HEK293 (cell line): ENCODE measurements around the gene CYP2A13.

Source experiments
- CTCF ChIA-PET: fragments of 350-600 bp; formaldehyde crosslinking; extraction: SDS; loops from one replicate; lab custom pipeline; 2021; ENCODE audit warnings: antibody characterized with exemption; lab: Yijun Ruan, JAX
- POLR2A ChIA-PET: fragments of 300-600 bp; formaldehyde crosslinking; extraction: SDS; loops from one replicate; lab custom pipeline; 2020; ENCODE audit warnings: antibody characterized with exemption, inconsistent platforms; lab: Yijun Ruan, JAX
- H3K27ac ChIP-seq: fragments of 200-500 bp; sonication (Bioruptor generic); 2 replicates; pipeline ENCODE4 v1.5.1; 2014; ENCODE audit warnings: low read depth, low read length, control low read depth, inconsistent platforms; ENCODE audit errors: extremely low read depth
- H3K36me3 ChIP-seq, 2 experiments: fragments of 200-500 bp in 1 of 2; sonication (Bioruptor generic) in 1 of 2; 1 replicate in 1 of 2; 2 replicates in 1 of 2; pipeline ENCODE4 v1.5.1; 2014 to 2017; ENCODE audit warnings: inconsistent platforms in 2 of 2, low read length in 2 of 2; ENCODE audit not compliant: control insufficient read depth in 2 of 2, insufficient read depth in 1 of 2
- H3K4me1 ChIP-seq: fragments of 200-500 bp; sonication (Bioruptor generic); 2 replicates; pipeline ENCODE4 v1.5.1; 2014; ENCODE audit warnings: mild to moderate bottlenecking, low read length, inconsistent platforms; ENCODE audit not compliant: control insufficient read depth, insufficient read depth
- H3K4me3 ChIP-seq: 2 replicates; pipeline ENCODE4 v1.5.1; 2011; ENCODE audit warnings: low read depth, mild to moderate bottlenecking, control low read depth, low read length, moderate library complexity
- H3K9me3 ChIP-seq: fragments of 200-500 bp; sonication (Bioruptor generic); 2 replicates; pipeline ENCODE4 v1.5.1; 2014; ENCODE audit warnings: low read depth, low read length, inconsistent platforms; ENCODE audit not compliant: control insufficient read depth, insufficient read depth
- HOXA7 ChIP-seq: sonication (generic); formaldehyde crosslinking; IDR thresholded peaks from 2 replicates; pipeline ENCODE4 v1.8.1; 2022; ENCODE audit warnings: missing genetic modification reagents, borderline replicate concordance
- KLF9 ChIP-seq: fragments of 450-650 bp; formaldehyde crosslinking; IDR thresholded peaks from 2 replicates; pipeline ENCODE4 v1.5.1; 2016; ENCODE audit warnings: missing biosample characterization, missing genetic modification characterization, low read depth
- ZBTB1 ChIP-seq: fragments of 450-650 bp; formaldehyde crosslinking; IDR thresholded peaks from 2 replicates; pipeline ENCODE4 v1.5.1; 2016; ENCODE audit warnings: missing biosample characterization, missing genetic modification characterization
- ZNF121 ChIP-seq: fragments of 450-650 bp; formaldehyde crosslinking; IDR thresholded peaks from 2 replicates; pipeline ENCODE4 v1.5.1; 2016; ENCODE audit warnings: missing biosample characterization, missing genetic modification characterization
- ZNF248 ChIP-seq: fragments of 450-650 bp; formaldehyde crosslinking; IDR thresholded peaks from 2 replicates; pipeline ENCODE4 v1.5.1; 2017; ENCODE audit warnings: missing biosample characterization, missing genetic modification characterization
- TF ChIP-seq, protein P1 (sequence below): fragments of 450-650 bp; formaldehyde crosslinking; IDR thresholded peaks from 2 replicates; pipeline ENCODE4 v1.5.1; 2016; ENCODE audit warnings: missing biosample characterization, missing genetic modification characterization
- TF ChIP-seq, protein P2 (sequence below): fragments of 450-650 bp; formaldehyde crosslinking; IDR thresholded peaks from 2 replicates; pipeline ENCODE4 v1.5.1; 2016; ENCODE audit warnings: missing biosample characterization, missing genetic modification characterization
- TF ChIP-seq, protein P3 (sequence below): fragments of 450-650 bp; formaldehyde crosslinking; IDR thresholded peaks from 2 replicates; pipeline ENCODE4 v1.5.1; 2016; ENCODE audit warnings: missing biosample characterization, missing genetic modification characterization, borderline replicate concordance
- TF ChIP-seq, protein P4 (sequence below): fragments of 450-650 bp; formaldehyde crosslinking; IDR thresholded peaks from 2 replicates; pipeline ENCODE4 v1.5.1; 2016; ENCODE audit warnings: missing biosample characterization, missing genetic modification characterization
- TF ChIP-seq, protein P5 (sequence below): fragments of 450-650 bp; formaldehyde crosslinking; IDR thresholded peaks from 2 replicates; pipeline ENCODE4 v1.5.1; 2017; ENCODE audit warnings: missing biosample characterization, missing genetic modification characterization
- TF ChIP-seq, protein P6 (sequence below): fragments of 450-650 bp; formaldehyde crosslinking; IDR thresholded peaks from 2 replicates; pipeline ENCODE4 v1.5.1; 2016; ENCODE audit warnings: missing biosample characterization, missing genetic modification characterization

CYP2A13 gene

DNA sequence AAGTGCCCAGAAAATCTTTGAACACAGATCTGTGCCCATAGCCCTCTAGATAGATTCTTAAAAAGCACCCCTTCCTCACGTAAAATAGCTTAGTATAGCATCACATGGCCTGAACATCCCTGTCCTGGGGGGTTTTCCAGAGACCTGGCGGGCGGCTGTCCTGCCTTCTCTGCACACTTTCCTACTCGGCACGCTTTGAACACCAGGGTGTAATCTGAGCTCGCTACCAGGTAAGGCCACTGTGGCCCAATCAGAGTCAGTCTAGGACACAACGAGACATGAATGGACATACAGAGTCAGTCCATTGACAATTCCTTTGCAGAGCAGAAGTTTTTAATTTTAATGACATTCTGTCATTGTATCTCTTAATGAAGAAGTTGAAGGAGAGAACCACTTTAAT lies 8.1 kb downstream of the CYP2A13 start (continued):
- TF ChIP-seq, protein P1, sequence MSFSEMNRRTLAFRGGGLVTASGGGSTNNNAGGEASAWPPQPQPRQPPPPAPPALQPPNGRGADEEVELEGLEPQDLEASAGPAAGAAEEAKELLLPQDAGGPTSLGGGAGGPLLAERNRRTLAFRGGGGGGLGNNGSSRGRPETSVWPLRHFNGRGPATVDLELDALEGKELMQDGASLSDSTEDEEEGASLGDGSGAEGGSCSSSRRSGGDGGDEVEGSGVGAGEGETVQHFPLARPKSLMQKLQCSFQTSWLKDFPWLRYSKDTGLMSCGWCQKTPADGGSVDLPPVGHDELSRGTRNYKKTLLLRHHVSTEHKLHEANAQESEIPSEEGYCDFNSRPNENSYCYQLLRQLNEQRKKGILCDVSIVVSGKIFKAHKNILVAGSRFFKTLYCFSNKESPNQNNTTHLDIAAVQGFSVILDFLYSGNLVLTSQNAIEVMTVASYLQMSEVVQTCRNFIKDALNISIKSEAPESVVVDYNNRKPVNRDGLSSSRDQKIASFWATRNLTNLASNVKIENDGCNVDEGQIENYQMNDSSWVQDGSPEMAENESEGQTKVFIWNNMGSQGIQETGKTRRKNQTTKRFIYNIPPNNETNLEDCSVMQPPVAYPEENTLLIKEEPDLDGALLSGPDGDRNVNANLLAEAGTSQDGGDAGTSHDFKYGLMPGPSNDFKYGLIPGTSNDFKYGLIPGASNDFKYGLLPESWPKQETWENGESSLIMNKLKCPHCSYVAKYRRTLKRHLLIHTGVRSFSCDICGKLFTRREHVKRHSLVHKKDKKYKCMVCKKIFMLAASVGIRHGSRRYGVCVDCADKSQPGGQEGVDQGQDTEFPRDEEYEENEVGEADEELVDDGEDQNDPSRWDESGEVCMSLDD (tag by site-specific recombination) = no peak
- TF ChIP-seq, protein P2, sequence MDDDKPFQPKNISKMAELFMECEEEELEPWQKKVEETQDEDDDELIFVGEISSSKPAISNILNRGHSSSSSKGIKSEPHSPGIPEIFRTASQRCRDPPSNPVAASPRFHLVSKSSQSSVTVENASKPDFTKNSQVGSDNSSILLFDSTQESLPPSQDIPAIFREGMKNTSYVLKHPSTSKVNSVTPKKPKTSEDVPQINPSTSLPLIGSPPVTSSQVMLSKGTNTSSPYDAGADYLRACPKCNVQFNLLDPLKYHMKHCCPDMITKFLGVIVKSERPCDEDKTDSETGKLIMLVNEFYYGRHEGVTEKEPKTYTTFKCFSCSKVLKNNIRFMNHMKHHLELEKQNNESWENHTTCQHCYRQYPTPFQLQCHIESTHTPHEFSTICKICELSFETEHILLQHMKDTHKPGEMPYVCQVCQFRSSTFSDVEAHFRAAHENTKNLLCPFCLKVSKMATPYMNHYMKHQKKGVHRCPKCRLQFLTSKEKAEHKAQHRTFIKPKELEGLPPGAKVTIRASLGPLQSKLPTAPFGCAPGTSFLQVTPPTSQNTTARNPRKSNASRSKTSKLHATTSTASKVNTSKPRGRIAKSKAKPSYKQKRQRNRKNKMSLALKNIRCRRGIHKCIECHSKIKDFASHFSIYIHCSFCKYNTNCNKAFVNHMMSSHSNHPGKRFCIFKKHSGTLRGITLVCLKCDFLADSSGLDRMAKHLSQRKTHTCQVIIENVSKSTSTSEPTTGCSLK = no peak
- TF ChIP-seq, protein P3, sequence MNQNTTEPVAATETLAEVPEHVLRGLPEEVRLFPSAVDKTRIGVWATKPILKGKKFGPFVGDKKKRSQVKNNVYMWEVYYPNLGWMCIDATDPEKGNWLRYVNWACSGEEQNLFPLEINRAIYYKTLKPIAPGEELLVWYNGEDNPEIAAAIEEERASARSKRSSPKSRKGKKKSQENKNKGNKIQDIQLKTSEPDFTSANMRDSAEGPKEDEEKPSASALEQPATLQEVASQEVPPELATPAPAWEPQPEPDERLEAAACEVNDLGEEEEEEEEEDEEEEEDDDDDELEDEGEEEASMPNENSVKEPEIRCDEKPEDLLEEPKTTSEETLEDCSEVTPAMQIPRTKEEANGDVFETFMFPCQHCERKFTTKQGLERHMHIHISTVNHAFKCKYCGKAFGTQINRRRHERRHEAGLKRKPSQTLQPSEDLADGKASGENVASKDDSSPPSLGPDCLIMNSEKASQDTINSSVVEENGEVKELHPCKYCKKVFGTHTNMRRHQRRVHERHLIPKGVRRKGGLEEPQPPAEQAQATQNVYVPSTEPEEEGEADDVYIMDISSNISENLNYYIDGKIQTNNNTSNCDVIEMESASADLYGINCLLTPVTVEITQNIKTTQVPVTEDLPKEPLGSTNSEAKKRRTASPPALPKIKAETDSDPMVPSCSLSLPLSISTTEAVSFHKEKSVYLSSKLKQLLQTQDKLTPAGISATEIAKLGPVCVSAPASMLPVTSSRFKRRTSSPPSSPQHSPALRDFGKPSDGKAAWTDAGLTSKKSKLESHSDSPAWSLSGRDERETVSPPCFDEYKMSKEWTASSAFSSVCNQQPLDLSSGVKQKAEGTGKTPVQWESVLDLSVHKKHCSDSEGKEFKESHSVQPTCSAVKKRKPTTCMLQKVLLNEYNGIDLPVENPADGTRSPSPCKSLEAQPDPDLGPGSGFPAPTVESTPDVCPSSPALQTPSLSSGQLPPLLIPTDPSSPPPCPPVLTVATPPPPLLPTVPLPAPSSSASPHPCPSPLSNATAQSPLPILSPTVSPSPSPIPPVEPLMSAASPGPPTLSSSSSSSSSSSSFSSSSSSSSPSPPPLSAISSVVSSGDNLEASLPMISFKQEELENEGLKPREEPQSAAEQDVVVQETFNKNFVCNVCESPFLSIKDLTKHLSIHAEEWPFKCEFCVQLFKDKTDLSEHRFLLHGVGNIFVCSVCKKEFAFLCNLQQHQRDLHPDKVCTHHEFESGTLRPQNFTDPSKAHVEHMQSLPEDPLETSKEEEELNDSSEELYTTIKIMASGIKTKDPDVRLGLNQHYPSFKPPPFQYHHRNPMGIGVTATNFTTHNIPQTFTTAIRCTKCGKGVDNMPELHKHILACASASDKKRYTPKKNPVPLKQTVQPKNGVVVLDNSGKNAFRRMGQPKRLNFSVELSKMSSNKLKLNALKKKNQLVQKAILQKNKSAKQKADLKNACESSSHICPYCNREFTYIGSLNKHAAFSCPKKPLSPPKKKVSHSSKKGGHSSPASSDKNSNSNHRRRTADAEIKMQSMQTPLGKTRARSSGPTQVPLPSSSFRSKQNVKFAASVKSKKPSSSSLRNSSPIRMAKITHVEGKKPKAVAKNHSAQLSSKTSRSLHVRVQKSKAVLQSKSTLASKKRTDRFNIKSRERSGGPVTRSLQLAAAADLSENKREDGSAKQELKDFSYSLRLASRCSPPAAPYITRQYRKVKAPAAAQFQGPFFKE (tag by site-specific recombination) = no peak

DNA sequence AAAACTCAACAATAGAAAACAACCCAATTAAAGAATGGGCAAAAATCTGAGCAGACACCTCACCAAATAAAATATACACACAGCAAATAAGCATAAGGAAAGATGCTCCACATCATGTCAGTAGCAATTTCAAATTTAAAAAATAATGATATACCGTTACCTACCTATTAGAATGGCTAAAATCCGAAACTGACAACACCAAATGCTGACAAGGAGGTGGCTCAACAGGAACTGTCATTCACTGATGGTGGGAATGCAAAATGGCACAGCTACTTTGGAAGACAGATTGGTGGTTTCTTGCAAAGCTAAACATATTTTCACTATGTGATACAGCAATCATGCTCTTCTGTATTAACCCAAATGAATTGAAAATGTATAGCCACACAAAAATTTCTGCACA lies 9.1 kb downstream of the CYP2A13 start:
- H3K4me1 ChIP-seq = no peaks in the 10 kb centered on the region
- ChIA-PET CTCF (interaction anchor here (0.6 to 0.8 kb wide), 2 partner anchors 123 to 677 kb away, joined by 4 to 5 read pairs; no protein-coding TSS in a partner anchor), POLR2A (no interaction called here)
- no peak overlapping the region for H3K27ac ChIP-seq
- H3K4me3 ChIP-seq = no peak overlapping the region
- no peaks in the 10 kb centered on the region for H3K9me3 ChIP-seq
- H3K36me3 ChIP-seq = no peaks in the 10 kb centered on the region
- TF ChIP-seq, protein P4, sequence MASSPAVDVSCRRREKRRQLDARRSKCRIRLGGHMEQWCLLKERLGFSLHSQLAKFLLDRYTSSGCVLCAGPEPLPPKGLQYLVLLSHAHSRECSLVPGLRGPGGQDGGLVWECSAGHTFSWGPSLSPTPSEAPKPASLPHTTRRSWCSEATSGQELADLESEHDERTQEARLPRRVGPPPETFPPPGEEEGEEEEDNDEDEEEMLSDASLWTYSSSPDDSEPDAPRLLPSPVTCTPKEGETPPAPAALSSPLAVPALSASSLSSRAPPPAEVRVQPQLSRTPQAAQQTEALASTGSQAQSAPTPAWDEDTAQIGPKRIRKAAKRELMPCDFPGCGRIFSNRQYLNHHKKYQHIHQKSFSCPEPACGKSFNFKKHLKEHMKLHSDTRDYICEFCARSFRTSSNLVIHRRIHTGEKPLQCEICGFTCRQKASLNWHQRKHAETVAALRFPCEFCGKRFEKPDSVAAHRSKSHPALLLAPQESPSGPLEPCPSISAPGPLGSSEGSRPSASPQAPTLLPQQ (tag by site-specific recombination) = no peak
- TF ChIP-seq HOXA7 (no peak), ZBTB1 (tag by site-specific recombination) (no peak), KLF9 (tag by site-specific recombination) (no peak), ZNF121 (tag by site-specific recombination) (no peak), ZNF248 (tag by site-specific recombination) (no peak)
- TF ChIP-seq, protein P5, sequence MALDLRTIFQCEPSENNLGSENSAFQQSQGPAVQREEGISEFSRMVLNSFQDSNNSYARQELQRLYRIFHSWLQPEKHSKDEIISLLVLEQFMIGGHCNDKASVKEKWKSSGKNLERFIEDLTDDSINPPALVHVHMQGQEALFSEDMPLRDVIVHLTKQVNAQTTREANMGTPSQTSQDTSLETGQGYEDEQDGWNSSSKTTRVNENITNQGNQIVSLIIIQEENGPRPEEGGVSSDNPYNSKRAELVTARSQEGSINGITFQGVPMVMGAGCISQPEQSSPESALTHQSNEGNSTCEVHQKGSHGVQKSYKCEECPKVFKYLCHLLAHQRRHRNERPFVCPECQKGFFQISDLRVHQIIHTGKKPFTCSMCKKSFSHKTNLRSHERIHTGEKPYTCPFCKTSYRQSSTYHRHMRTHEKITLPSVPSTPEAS (tag by site-specific recombination) = no peak
- TF ChIP-seq, protein P6, sequence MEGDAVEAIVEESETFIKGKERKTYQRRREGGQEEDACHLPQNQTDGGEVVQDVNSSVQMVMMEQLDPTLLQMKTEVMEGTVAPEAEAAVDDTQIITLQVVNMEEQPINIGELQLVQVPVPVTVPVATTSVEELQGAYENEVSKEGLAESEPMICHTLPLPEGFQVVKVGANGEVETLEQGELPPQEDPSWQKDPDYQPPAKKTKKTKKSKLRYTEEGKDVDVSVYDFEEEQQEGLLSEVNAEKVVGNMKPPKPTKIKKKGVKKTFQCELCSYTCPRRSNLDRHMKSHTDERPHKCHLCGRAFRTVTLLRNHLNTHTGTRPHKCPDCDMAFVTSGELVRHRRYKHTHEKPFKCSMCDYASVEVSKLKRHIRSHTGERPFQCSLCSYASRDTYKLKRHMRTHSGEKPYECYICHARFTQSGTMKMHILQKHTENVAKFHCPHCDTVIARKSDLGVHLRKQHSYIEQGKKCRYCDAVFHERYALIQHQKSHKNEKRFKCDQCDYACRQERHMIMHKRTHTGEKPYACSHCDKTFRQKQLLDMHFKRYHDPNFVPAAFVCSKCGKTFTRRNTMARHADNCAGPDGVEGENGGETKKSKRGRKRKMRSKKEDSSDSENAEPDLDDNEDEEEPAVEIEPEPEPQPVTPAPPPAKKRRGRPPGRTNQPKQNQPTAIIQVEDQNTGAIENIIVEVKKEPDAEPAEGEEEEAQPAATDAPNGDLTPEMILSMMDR (tag by site-specific recombination) = no peak
